B cell (primary cell): ENCODE measurements around the gene ST6GALNAC3.

Experiments used
- CTCF ChIP-seq: fragments of 200-600 bp; IDR thresholded peaks from one replicate; pipeline ENCODE4 v1.8.0; 2022; ENCODE audit warnings: antibody characterized with exemption, mild to moderate bottlenecking
- EZH2 ChIP-seq: IDR thresholded peaks from 2 replicates; pipeline ENCODE4 v1.6.1; 2012; ENCODE audit warnings: borderline replicate concordance, low read depth, mild to moderate bottlenecking, moderate library complexity, low read length; ENCODE audit not compliant: insufficient read depth, poor library complexity, severe bottlenecking

GRCh38 chr1:76054359-76054758 lies 20.2 kb upstream of the ST6GALNAC3 start:
- TF ChIP-seq CTCF (no peak), EZH2 (no peak)
